CD4-positive, alpha-beta memory T cell (primary cell): ENCODE results near the gene SLC35F1. TPM values are rescaled to one million over a fixed set of nuclear protein-coding genes. Genes with fewer than 3 reads are reported as not detected.

Experiments
- CTCF ChIA-PET: fragments of 350-600 bp; sonication (Branson Sonifier 250); formaldehyde crosslinking; loops from one replicate; lab custom pipeline; 2021; ENCODE audit warnings: inconsistent platforms; ENCODE audit not compliant: partially characterized antibody; lab: Charles Lee
- POLR2A ChIA-PET: fragments of 350-600 bp; sonication (Branson Sonifier 250); formaldehyde crosslinking; loops from one replicate; lab custom pipeline; 2021; ENCODE audit not compliant: partially characterized antibody; lab: Charles Lee
- DNase-seq, 5 donors: peaks; one replicate each; pipeline versions ENCODE4 v3.0.0 to v3.0.0-alpha.2; 2020 to 2022; ENCODE audit warnings: mixed read lengths in 1 of 5
- H3K27ac ChIP-seq: one replicate; pipeline ENCODE4 v1.7.0; 2013; ENCODE audit warnings: low read depth, low read length
- H3K27me3 ChIP-seq: 2 replicates; pipeline ENCODE4 v1.7.0; 2013; ENCODE audit warnings: mild to moderate bottlenecking, low read length, moderate library complexity; ENCODE audit not compliant: insufficient read depth
- H3K36me3 ChIP-seq: 2 replicates; pipeline ENCODE4 v1.7.0; 2013; ENCODE audit warnings: mild to moderate bottlenecking, low read length, moderate library complexity; ENCODE audit not compliant: insufficient read depth
- H3K4me1 ChIP-seq: 2 replicates; pipeline ENCODE4 v1.7.0; 2013; ENCODE audit warnings: mild to moderate bottlenecking, low read length, moderate library complexity; ENCODE audit not compliant: insufficient read depth
- H3K4me3 ChIP-seq, 2 donors: one replicate each; pipeline ENCODE4 v1.7.0; 2013; ENCODE audit warnings: low read length in 2 of 2, mild to moderate bottlenecking in 1 of 2
- H3K9me3 ChIP-seq, 2 donors: one replicate each; pipeline ENCODE4 v1.7.0; 2013; ENCODE audit warnings: low read length in 2 of 2, control low read depth in 1 of 2; ENCODE audit not compliant: control insufficient read depth in 1 of 2
- H3K27ac Mint-ChIP-seq, 7 donors: one replicate each; pipeline ENCODE4 v1.8.0; 2020 to 2021; ENCODE audit warnings: mixed read lengths in 7 of 7, mild to moderate bottlenecking in 6 of 7, inconsistent platforms in 3 of 7, moderate library complexity in 3 of 7
- H3K27me3 Mint-ChIP-seq, 2 donors: one replicate each; pipeline ENCODE4 v1.8.0; 2020 to 2021; ENCODE audit warnings: mixed read lengths in 2 of 2
- H3K36me3 Mint-ChIP-seq, 2 donors: one replicate each; pipeline ENCODE4 v1.8.0; 2020 to 2021; ENCODE audit warnings: mixed read lengths in 2 of 2, inconsistent platforms in 1 of 2, mild to moderate bottlenecking in 1 of 2
- H3K4me1 Mint-ChIP-seq, 4 donors: one replicate each; pipeline ENCODE4 v1.8.0; 2020 to 2021; ENCODE audit warnings: mixed read lengths in 4 of 4, mild to moderate bottlenecking in 1 of 4
- H3K4me3 Mint-ChIP-seq, 8 donors: one replicate each; pipeline ENCODE4 v1.8.0; 2020 to 2021; ENCODE audit warnings: mixed read lengths in 8 of 8, mild to moderate bottlenecking in 7 of 8, moderate library complexity in 6 of 8, inconsistent platforms in 3 of 8
- H3K9me3 Mint-ChIP-seq, 8 donors: one replicate each; pipeline ENCODE4 v1.8.0; 2020 to 2021; ENCODE audit warnings: mixed read lengths in 8 of 8, mild to moderate bottlenecking in 5 of 8, inconsistent platforms in 3 of 8, moderate library complexity in 1 of 8
- intact Hi-C: fragments of 100-400 bp; cut with micrococcal nuclease; formaldehyde crosslinking; loops from one replicate; pipeline ENCODE4 v1.15.1; 2023
- polyA plus RNA-seq, 2 donors: library from polyadenylated mRNA; unstranded; fragments of 300-500 nt; fragmentation: Illumina TruSeq; gene quantifications; one replicate each; pipeline ENCODE4 v1.2.3, GENCODE V29; 2021
- total RNA-seq, 2 experiments: library from RNA; stranded (reverse); gene quantifications; one replicate each; pipeline ENCODE4 v1.2.3, GENCODE V29; 2021

The SLC35F1 gene
- total and polyA plus RNA-seq, 4 experiments from 2014 or later: not detected

DNA sequence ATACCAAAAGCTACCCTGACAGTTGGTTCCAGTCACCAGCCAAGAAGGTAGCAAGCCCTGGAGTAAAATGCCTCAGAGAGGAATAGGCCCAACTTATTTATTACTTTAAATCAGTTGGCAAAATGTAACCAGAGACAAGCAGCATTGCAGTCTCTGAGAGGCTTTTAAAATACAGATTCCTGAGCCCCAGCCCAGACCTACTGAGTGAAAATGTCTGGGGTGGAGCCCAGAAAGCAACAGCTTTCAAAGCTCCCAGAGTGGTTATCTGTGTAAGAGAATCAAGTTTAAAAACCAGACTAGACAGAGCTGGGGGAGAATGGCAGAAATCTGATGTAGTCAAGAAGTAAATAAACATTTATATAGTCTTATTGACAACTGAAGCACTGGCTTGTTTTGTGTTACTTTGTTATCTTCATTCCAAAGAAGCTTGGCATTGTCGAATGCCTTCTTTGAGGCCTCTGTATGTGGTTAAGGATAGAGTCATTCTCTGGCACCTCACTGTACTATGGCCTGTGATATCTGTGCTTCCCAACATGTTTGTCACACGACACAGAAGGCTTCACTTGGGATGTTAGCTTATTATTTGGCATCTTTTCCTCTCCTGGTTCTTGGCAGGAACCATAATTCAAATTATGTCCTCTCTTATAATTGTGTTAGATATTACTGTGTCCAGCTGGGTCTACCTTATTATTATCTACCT, 313.5 kb downstream of the SLC35F1 start:
- ChIA-PET CTCF (interaction anchor here (0.9 kb wide), 1 partner anchor 13 kb away, joined by 3 read pairs; no protein-coding TSS in a partner anchor), POLR2A (no interaction called here)

DNA sequence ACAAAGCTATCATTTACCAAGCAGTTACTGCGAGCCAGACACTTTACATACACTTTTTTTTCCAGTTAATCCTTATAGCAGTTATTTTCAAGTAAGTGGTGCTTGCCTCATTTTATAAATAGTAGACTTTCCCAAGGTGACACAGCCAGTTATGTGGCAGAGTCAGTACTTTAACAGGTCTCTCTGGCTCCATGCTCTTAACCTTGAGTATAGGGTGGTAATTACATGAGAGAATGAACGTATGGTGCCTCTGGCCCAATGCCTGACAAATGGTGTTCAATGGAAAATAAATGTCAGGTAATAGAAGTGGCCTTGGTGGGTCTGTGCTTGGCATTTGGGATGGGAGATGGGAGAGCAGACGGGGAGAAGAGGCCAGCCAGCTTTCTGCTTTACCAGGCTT, 316.3 kb downstream of the SLC35F1 start:
- H3K27ac Mint-ChIP-seq: no peak overlapping the region
- H3K36me3 Mint-ChIP-seq: no peaks in the 10 kb centered on the region
- no peak for DNase-seq
- no peaks in the 10 kb centered on the region for H3K9me3 ChIP-seq
- CTCF ChIA-PET: no interaction called here
- no peak overlapping the region for H3K27ac ChIP-seq
- no peak overlapping the region for H3K4me3 Mint-ChIP-seq
- no peak overlapping the region for H3K4me3 ChIP-seq
- intact Hi-C loops: no loop called here
- H3K9me3 Mint-ChIP-seq: no peaks in the 10 kb centered on the region
- H3K27me3 ChIP-seq: no peaks in the 10 kb centered on the region
- H3K4me1 Mint-ChIP-seq: no peaks in the 10 kb centered on the region
- no peaks in the 10 kb centered on the region for H3K36me3 ChIP-seq
- POLR2A ChIA-PET: no interaction called here
- H3K4me1 ChIP-seq: no peaks in the 10 kb centered on the region
- peaks cover 8 to 9% of the 10 kb centered on the region in 2 donors for H3K27me3 Mint-ChIP-seq

More for the DNA sequence above, 313.5 kb downstream of the SLC35F1 start:
- no peak overlapping the region for H3K27ac ChIP-seq
- H3K36me3 Mint-ChIP-seq: no peaks in the 10 kb centered on the region
- H3K4me1 Mint-ChIP-seq: no peaks in the 10 kb centered on the region
- peaks cover 5 to 8% of the 10 kb centered on the region in 2 donors for H3K27me3 Mint-ChIP-seq
- DNase-seq: no peak
- no peaks in the 10 kb centered on the region for H3K27me3 ChIP-seq
- intact Hi-C loops: no loop called here
- H3K27ac Mint-ChIP-seq: no peak overlapping the region
- H3K9me3 Mint-ChIP-seq: peaks cover 0 to 3% (median 0%) of the 10 kb centered on the region in 8 donors
- no peaks in the 10 kb centered on the region for H3K36me3 ChIP-seq
- H3K4me3 Mint-ChIP-seq: no peak overlapping the region
- no peaks in the 10 kb centered on the region for H3K9me3 ChIP-seq
- no peak overlapping the region for H3K4me3 ChIP-seq
- no peaks in the 10 kb centered on the region for H3K4me1 ChIP-seq

DNA sequence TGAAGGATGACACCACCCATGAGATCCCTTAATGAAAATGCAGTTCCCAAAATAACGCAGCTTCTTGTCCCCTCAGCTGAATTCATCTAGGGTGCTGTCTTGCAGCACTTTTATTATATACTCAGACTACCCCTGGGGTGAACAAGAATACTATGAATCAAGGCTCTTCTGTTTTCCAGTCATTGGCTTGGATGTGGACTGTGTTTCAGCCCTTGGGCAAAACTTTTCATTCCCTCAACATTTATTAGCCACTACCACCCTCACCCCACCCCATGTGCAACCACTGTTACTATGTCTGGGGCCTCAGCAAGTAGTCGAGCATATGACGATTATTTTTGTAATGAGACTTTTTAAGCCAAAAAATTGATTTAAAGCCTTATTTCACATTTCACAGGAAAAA, 321.8 kb downstream of the SLC35F1 start:
- Histone ChIP-seq H3K27me3 (no peaks in the 10 kb centered on the region), H3K27ac (no peak overlapping the region), H3K4me1 (no peaks in the 10 kb centered on the region), H3K36me3 (no peaks in the 10 kb centered on the region), H3K9me3 (no peaks in the 10 kb centered on the region), H3K4me3 (no peak overlapping the region)
- no peak for DNase-seq
- Mint-ChIP-seq H3K9me3 (no peaks in the 10 kb centered on the region), H3K27ac (no peak overlapping the region), H3K4me3 (no peak overlapping the region), H3K36me3 (no peaks in the 10 kb centered on the region), H3K27me3 (peaks cover 8 to 13% of the 10 kb centered on the region in 2 donors), H3K4me1 (no peaks in the 10 kb centered on the region)
- ChIA-PET POLR2A (no interaction called here), CTCF (no interaction called here)
- intact Hi-C loops: no loop called here

DNA sequence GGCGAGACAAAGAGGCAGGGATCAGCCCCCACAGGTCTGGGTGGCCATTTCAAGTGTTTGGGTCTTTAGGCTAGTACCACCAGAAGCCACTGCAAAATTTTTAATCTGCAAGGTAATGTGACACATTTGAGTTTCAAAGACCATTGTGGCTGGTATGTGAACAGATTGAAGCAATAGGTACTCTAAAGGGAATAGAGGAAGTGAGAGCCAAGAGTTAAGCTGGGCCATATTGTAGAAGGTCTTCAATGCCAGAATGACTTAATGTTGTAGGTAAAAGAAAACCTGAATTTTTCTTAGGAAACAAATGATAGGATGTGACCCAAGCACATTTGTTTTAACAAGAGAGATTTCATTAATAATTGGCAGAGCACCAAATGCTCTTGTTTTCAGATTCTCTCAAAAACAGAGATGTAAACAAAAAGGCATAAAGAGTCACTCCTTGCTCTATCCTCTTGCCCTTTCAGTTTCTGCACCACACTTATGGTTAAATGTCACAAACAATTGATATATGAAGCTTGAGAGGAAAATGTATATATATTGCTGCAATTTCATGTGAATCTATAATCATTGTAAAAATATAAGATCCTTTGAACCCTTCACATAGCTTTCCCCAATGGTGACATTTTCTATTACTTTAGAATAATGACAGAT, 333.9 kb downstream of the SLC35F1 start:
- H3K4me1 Mint-ChIP-seq: no peaks in the 10 kb centered on the region
- H3K4me3 ChIP-seq: no peak overlapping the region
- intact Hi-C loops: no loop called here
- H3K36me3 ChIP-seq: no peaks in the 10 kb centered on the region
- peaks cover 0 to 5% (median 0%) of the 10 kb centered on the region in 8 donors for H3K9me3 Mint-ChIP-seq
- H3K9me3 ChIP-seq: no peaks in the 10 kb centered on the region
- no peaks in the 10 kb centered on the region for H3K27me3 ChIP-seq
- DNase-seq: no peak
- H3K27ac Mint-ChIP-seq: no peak overlapping the region
- H3K4me3 Mint-ChIP-seq: no peak overlapping the region
- H3K27me3 Mint-ChIP-seq: peaks cover 12 to 16% of the 10 kb centered on the region in 2 donors
- ChIA-PET CTCF (no interaction called here), POLR2A (no interaction called here)
- no peaks in the 10 kb centered on the region for H3K4me1 ChIP-seq
- no peak overlapping the region for H3K27ac ChIP-seq
- no peaks in the 10 kb centered on the region for H3K36me3 Mint-ChIP-seq

DNA sequence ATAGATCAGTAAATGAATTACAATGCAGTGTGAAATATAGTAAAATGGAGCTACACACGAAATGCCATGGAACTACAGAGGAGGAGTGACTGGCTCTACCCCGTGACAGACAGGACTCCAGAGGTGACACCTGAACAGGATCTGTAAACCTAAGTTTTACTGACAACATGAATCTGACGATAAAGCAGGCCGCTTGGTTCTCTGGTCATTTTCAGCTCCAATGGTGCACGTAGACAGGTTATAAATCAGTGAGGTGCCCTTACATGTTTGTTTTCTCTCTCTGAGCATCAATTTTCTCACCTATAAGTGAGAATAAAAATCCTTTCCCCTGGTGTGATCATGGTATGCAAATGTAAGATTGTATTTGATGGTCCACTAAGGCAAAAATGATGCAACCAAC, 339.3 kb downstream of the SLC35F1 start:
- Mint-ChIP-seq H3K4me3 (no peak overlapping the region), H3K36me3 (no peaks in the 10 kb centered on the region), H3K27ac (no peak overlapping the region), H3K4me1 (no peaks in the 10 kb centered on the region), H3K27me3 (peaks cover 18 to 26% of the 10 kb centered on the region in 2 donors), H3K9me3 (no peaks in the 10 kb centered on the region)
- Histone ChIP-seq H3K4me1 (no peaks in the 10 kb centered on the region), H3K9me3 (no peaks in the 10 kb centered on the region), H3K36me3 (no peaks in the 10 kb centered on the region), H3K27me3 (no peaks in the 10 kb centered on the region), H3K27ac (no peak overlapping the region), H3K4me3 (no peak overlapping the region)
- intact Hi-C loops: no loop called here
- POLR2A ChIA-PET: no interaction called here
- no peak for DNase-seq
- CTCF ChIA-PET: no interaction called here

DNA sequence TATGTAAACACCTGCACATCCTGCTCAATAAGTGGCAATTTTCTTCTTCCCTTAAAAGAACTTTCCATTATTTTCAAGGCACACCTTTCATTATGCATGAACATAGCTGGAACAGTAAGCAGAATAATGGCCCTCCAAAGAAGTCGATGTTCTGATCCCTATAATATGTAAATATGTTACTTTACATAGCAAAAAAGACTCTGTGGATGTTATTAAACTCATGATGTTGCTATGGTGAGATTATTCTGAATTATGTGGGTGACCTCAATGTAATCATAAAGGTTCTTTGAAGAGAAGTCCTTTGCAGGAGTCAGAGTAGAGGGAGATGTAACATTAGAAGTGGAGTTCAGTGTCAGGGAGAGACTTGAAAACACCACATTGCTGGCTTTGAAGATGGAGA, 341.1 kb downstream of the SLC35F1 start:
- Mint-ChIP-seq H3K36me3 (no peaks in the 10 kb centered on the region), H3K27me3 (peaks cover 18 to 23% of the 10 kb centered on the region in 2 donors), H3K27ac (no peak overlapping the region), H3K9me3 (no peaks in the 10 kb centered on the region), H3K4me3 (peak overlapping the region in 1 of 8 donors; percentile 24), H3K4me1 (no peaks in the 10 kb centered on the region)
- no peak overlapping the region for H3K27ac ChIP-seq
- H3K4me1 ChIP-seq: no peaks in the 10 kb centered on the region
- DNase-seq: no peak
- no peak overlapping the region for H3K4me3 ChIP-seq
- no peaks in the 10 kb centered on the region for H3K36me3 ChIP-seq
- ChIA-PET CTCF (no interaction called here), POLR2A (no interaction called here)
- no peaks in the 10 kb centered on the region for H3K27me3 ChIP-seq
- no peaks in the 10 kb centered on the region for H3K9me3 ChIP-seq
- intact Hi-C loops: no loop called here

DNA sequence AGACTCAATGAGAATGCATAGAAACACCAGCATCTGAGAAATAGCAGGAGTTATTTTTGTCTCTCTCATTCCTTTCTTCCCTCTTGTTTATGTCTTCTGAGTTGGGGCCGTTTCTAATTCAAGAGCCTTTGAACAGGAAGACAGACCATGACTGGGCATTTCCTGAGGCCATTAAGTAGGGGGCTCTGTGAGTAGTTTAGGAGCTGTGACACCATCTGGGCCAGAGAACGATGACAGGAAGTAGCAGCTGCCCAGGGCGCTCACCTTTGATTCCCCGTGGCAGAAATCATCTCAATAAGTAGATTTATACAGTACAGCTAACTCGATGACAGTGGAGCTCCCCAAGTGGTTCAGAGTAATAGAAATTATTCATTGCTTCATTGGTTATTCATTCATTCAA, 342.6 kb downstream of the SLC35F1 start:
- intact Hi-C loops: no loop called here
- ChIA-PET POLR2A (no interaction called here), CTCF (no interaction called here)
- Mint-ChIP-seq H3K9me3 (no peaks in the 10 kb centered on the region), H3K27me3 (peaks cover 15 to 23% of the 10 kb centered on the region in 2 donors), H3K27ac (no peak overlapping the region), H3K4me1 (no peaks in the 10 kb centered on the region), H3K4me3 (no peak overlapping the region), H3K36me3 (no peaks in the 10 kb centered on the region)
- no peak for DNase-seq
- Histone ChIP-seq H3K4me3 (no peak overlapping the region), H3K9me3 (no peaks in the 10 kb centered on the region), H3K36me3 (no peaks in the 10 kb centered on the region), H3K4me1 (no peaks in the 10 kb centered on the region), H3K27ac (no peak overlapping the region), H3K27me3 (no peaks in the 10 kb centered on the region)
